ENCODE measurements around the gene GPAM. TPM values are rescaled to one million over a fixed set of nuclear protein-coding genes. Genes with fewer than 3 reads are reported as not detected.

The GPAM gene, protein sequence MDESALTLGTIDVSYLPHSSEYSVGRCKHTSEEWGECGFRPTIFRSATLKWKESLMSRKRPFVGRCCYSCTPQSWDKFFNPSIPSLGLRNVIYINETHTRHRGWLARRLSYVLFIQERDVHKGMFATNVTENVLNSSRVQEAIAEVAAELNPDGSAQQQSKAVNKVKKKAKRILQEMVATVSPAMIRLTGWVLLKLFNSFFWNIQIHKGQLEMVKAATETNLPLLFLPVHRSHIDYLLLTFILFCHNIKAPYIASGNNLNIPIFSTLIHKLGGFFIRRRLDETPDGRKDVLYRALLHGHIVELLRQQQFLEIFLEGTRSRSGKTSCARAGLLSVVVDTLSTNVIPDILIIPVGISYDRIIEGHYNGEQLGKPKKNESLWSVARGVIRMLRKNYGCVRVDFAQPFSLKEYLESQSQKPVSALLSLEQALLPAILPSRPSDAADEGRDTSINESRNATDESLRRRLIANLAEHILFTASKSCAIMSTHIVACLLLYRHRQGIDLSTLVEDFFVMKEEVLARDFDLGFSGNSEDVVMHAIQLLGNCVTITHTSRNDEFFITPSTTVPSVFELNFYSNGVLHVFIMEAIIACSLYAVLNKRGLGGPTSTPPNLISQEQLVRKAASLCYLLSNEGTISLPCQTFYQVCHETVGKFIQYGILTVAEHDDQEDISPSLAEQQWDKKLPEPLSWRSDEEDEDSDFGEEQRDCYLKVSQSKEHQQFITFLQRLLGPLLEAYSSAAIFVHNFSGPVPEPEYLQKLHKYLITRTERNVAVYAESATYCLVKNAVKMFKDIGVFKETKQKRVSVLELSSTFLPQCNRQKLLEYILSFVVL
- 1 to 10 TPM; 4.5 to 7.2 (median 6.5) TPM for total RNA-seq

- no peaks in the 10 kb centered on the region for H3K27me3 ChIP-seq
- H3K9me3 ChIP-seq: peaks cover 0 to 3% (median 0%) of the 10 kb centered on the region in 4 donors
- H3K36me3 ChIP-seq: peaks cover 0 to 24% (median 7%) of the 10 kb centered on the region in 4 donors
- intact Hi-C loops (cut with DNase I): loop anchor here (5.0 to 10.0 kb wide), 2 partner anchors 124 to 261 kb away; partner anchors contain the start of genes VTI1A and ZDHHC6
- WGBS: 0% methylated on average over 2 of the region's 46 CpGs
- DNase-seq (ENCODE audit: extremely low spot score): peak; percentile 99
- H3K4me3 ChIP-seq: peak within 1 kb of the TSS; percentile 57 to 81 (median 72)
- peaks cover 12 to 25% (median 15%) of the 10 kb centered on the region in 4 donors for H3K4me1 ChIP-seq
- TF ChIP-seq, protein P1, sequence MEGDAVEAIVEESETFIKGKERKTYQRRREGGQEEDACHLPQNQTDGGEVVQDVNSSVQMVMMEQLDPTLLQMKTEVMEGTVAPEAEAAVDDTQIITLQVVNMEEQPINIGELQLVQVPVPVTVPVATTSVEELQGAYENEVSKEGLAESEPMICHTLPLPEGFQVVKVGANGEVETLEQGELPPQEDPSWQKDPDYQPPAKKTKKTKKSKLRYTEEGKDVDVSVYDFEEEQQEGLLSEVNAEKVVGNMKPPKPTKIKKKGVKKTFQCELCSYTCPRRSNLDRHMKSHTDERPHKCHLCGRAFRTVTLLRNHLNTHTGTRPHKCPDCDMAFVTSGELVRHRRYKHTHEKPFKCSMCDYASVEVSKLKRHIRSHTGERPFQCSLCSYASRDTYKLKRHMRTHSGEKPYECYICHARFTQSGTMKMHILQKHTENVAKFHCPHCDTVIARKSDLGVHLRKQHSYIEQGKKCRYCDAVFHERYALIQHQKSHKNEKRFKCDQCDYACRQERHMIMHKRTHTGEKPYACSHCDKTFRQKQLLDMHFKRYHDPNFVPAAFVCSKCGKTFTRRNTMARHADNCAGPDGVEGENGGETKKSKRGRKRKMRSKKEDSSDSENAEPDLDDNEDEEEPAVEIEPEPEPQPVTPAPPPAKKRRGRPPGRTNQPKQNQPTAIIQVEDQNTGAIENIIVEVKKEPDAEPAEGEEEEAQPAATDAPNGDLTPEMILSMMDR (IDR thresholded peaks at IDR 0.05): peak in 2 of 3 experiments; percentile 14 to 42
- no peak for TF ChIP-seq EP300 (IDR thresholded peaks at IDR 0.05)
- peak; percentile 89 to 94 for TF ChIP-seq POLR2AphosphoS5 (IDR thresholded peaks at IDR 0.05)
- H3K27ac ChIP-seq (replicated peaks in 1 of 4): peak within 1 kb of the TSS; percentile 67 to 76 (median 70)
Observed at GRCh38 chr10:112183329-112184051, at the start of gene GPAM. TSS of gene GPAM (minus strand) at chr10:112183765. CDS start at chr10:112181784, 1,981 bp downstream.

- no peaks in the 10 kb centered on the region for H3K4me1 ChIP-seq
- no peak for TF ChIP-seq POLR2AphosphoS5 (IDR thresholded peaks at IDR 0.05)
- TF ChIP-seq, protein P1 (IDR thresholded peaks at IDR 0.05): no peak
- TF ChIP-seq POLR2A (IDR thresholded peaks at IDR 0.05; ENCODE audit: low read depth): no peak
- TF ChIP-seq EP300 (IDR thresholded peaks at IDR 0.05): no peak
- intact Hi-C loops (cut with DNase I): no loop called here
Observed at GRCh38 chr10:112232670-112233069, 49.1 kb upstream of the GPAM start.

GRCh38 chr10:112231602-112232400, 48.2 kb upstream of the GPAM start:
- intact Hi-C loops (cut with DNase I): no loop called here
- Histone ChIP-seq H3K36me3 (no peaks in the 10 kb centered on the region), H3K27me3 (no peaks in the 10 kb centered on the region), H3K9me3 (no peaks in the 10 kb centered on the region), H3K27ac (replicated peaks in 1 of 4) (no peak overlapping the region), H3K4me3 (no peak overlapping the region), H3K4me1 (no peaks in the 10 kb centered on the region)
- no peak for DNase-seq (ENCODE audit: extremely low spot score)
- 51% methylated on average over 9 of the region's 9 CpGs for WGBS
- no peak for TF ChIP-seq POLR2AphosphoS5 (IDR thresholded peaks at IDR 0.05)

More at GRCh38 chr10:112232670-112233069, 49.1 kb upstream of the GPAM start:
- H3K27me3 ChIP-seq: no peaks in the 10 kb centered on the region
- no peak for DNase-seq (ENCODE audit: extremely low spot score)
- H3K27ac ChIP-seq (replicated peaks in 1 of 4): no peak overlapping the region
- H3K4me3 ChIP-seq: no peak overlapping the region
- H3K36me3 ChIP-seq: no peaks in the 10 kb centered on the region
- H3K9me3 ChIP-seq: peaks cover 0 to 6% (median 1%) of the 10 kb centered on the region in 4 donors
- 45% methylated on average over 6 of the region's 6 CpGs for WGBS

DNA sequence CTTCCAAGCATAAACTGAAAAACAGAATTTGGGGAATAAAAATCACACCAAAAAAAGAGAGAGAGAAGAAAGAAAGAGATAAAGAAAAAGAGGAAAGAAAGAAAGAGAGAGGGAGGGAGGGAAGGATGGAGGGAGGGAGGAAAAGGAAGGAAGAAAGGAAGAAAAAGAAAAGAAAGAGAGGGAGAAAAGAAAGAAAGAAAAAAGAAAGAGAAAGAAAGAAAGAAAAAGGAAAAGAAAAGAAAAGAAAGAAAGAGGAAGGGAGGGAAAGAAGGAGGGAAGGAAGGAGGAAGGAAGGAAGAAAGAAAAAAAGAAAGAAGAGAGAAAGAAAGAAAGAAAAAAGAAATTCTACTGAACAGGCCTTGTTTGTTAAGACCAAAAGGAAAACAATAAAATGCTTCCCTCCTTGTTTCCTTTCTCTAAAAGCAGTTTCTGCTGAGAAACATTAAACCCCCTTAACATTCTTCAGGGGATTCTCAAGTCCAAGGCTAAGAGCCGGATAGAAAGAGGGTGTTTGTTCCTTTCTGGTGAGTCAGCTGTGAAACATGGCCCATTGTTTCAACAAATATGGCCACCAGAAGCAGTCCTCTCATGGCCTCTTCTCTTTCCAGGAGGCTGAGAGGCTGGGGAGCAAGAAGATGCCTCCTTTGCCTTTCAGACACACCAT, 46.9 kb upstream of the GPAM start:
- no peaks in the 10 kb centered on the region for H3K36me3 ChIP-seq
- 31% methylated on average over 1 of the region's 1 CpG for WGBS

More for the DNA sequence above, 46.9 kb upstream of the GPAM start:
- no peak overlapping the region for H3K4me3 ChIP-seq
- H3K27me3 ChIP-seq: peaks cover 0 to 8% (median 0%) of the 10 kb centered on the region in 4 donors
- H3K4me1 ChIP-seq: no peaks in the 10 kb centered on the region
- TF ChIP-seq POLR2A (IDR thresholded peaks at IDR 0.05; ENCODE audit: low read depth): no peak
- TF ChIP-seq, protein P1 (IDR thresholded peaks at IDR 0.05): no peak
- no peak for DNase-seq (ENCODE audit: extremely low spot score)
- H3K9me3 ChIP-seq: no peaks in the 10 kb centered on the region
- intact Hi-C loops (cut with DNase I): no loop called here
- no peak overlapping the region for H3K27ac ChIP-seq (replicated peaks in 1 of 4)
